GM19025 (cell line): ENCODE results near the gene PSMC4.
A peak's percentile ranks its signal among the peaks of the same experiment; 100 is the strongest.

Experiments
- ATAC-seq: cut with Tn5 transposase; IDR thresholded peaks from one replicate; pipeline ENCODE4 v1.9.1; 2021; ENCODE audit warnings: mild to moderate bottlenecking, low read depth, moderate library complexity; ENCODE audit not compliant: unreplicated experiment

PSMC4 gene

DNA sequence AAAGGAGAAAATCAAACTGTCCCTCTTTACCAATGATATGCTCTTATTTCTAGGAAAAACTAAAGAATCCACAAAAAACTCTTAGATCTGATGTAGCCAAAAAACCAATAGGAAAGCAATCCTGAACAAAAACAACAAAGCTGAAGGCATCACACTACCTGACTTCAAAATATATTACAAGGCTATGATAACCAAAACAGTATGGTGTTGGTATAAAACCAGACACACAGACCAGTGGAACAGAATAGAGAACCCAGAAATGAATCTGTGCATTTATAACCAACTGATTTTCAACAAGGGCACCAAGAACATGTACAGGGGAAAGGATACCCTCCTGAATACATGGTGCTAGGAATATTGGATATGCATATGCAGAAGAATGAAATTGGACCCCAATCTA lies 16.2 kb downstream of the PSMC4 start:
- no peak for ATAC-seq

DNA sequence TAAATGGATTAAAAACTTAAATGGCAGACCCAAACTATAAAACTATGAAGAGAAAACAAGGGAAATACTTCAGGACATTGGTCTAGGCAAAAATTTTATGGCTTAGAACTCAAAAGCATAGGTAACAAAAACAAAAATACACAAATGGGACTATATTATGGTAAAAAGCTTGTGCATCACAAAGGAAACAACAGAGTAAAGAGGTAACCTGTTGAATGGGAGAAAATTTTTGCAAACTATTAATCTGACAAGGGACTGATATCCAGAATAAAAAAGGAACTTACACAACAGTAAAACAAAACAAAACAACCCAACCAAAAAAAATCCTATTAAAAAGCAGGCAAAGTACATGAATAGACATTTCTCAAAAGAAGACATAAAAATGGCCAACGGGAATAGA lies 16.6 kb downstream of the PSMC4 start:
- no peak for ATAC-seq

DNA sequence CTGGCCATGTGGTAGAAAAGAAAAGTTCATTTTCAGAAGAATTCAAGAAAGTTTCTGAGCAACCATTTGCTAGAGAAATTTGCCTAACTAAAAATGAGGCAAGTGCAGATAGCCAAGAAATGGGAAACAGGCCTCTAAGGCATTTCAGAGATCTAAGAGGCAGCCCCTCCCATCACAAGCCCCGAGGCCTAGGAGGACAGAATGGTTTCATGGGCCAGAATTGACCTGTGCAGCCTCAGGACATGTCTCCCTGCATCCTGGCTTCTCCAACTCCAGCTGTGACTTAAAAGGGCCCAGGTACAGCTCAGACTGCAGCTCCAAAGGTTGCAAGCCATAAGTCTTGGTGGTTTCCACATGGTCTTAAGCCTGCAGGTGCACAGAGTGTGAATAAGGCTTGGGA lies 22.6 kb downstream of the PSMC4 start:
- no peak for ATAC-seq

DNA sequence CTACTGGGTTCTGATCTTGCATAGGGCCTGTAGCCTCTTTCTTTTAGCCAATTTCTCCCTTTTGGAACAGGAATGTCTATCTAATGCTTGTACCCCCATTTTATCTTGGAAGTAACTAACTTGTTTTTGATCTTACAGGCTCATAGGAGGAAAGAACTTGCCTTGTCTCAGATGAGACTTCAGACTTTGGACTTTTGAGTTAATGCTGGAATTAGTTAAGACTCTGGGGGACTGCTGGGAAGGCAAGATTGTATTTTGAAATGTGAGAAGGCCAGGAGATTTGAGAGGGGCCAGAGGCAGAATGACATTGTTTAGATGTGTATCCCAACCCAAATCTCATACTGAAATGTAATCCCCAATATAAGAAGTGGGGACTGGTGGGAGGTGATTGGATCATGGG lies 23.4 kb downstream of the PSMC4 start:
- no peak for ATAC-seq

DNA sequence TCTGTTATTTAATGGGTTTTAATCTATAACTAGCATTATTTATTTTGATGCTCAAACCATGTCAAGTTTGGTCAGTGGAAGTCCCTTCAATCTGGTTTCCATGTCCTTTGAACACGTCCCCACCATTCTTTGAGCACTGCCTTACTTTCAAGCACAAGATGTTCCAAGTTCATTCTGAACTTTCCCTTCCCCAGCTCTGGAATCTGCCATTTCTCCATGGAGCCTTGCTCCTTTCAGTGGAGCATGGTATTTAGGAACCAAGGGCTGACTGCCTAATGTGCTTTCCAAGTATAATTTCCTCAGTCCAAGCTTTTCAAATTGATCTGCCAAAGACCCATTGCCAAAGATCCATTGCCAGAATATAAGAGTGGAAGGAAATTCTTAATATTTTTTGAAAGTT lies 24.8 kb downstream of the PSMC4 start:
- ATAC-seq = no peak

DNA sequence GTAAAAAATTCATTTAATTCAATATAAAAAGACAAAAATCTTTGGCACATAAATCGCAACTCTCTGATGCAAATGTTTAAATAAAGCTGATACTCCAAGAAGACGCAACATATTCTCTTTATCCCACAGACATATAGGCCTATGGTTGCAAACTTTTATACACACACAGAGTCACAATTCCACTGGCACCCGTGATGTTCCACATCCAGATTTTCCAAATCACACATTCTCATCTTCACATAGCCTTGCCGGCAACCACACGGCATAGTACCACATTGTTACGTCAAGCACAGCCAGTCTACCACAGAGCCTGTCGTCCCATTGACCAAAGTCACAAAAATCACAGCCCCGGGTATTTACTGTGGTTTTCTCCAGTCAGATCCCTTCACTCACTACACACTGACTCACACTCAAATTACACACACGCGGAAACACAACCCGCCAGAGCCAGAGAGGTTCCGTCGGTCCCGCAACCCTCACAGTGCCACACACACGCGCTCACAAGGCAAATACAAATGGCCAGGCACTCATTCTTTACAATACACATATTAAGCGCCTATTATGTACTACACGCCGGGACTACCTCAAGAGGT lies 25.3 kb downstream of the PSMC4 start:
- ATAC-seq = peak; percentile 24

DNA sequence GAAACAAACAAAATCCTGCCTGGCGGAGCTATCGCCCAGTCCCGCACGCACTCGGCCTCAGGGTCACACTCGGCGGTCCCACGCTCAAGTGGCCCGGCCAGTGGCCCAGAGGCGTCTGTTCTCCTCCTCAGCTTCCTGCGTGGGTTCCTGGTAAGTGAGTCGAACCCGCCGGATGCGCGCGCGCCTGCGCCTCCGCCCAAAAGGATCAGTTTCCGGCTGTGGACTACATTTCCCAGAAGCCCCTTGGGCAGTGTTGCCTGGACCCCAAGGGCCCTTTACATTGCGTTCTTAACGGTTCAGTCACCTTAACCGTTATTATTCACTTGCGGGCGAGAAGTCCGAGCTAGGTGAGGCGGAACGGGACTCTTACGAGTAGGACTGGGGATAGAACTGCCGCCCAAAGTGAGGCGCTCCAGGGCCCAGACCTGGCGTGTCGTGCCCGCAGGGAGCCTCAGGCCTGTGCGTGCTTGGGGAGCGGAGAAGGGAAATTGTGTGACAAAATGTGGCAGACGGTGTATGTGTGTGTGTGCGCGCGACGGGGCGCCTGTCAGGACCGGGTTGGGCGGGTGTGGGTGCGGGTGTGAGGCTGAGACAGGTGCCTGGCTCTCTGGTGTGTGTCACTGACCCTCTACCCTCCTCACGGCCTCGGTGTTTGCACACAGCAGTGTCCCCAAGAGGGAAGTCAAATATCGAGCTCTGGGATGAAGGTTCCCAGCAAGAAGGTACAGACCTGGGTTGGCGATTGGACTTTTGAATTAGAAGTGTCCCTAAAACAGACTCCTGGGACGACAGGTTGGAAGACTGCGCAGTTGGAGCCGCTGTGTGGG lies 26.1 kb downstream of the PSMC4 start, which contains the start of gene ZNF546:
Gene ZNF546 (plus strand): TSS at position 250 of the 827 bp plus-strand sequence. CDS start 1,267 bp downstream, outside the sequence.
- ATAC-seq = peak; percentile 85

DNA sequence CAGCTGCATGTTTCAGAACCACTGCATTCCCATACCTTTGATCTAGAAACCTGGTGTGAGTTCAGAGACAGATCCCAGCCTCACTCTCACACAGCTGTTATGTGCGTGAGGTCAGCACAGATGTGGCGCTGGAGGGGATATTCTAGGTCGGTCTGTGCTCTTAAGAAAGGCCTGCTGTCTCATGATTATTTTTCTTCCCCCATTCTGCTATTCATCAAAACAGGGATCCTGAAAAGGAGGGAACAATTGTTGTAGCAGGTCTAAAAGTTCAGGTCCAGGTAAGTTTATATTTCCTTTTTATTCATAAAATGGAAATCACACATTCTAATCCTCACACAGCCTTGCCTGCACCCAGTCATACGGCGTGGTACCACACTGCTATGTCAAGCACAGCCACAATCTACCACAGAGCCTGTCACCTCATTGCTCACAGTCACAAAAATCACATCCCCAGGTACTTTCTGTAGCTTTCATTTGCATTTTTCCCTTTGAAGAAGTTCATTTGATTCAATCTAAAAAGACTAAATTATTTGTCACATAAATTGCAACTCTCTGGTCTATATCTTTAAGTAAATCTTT lies 26.8 kb downstream of the PSMC4 start:
- no peak for ATAC-seq

DNA sequence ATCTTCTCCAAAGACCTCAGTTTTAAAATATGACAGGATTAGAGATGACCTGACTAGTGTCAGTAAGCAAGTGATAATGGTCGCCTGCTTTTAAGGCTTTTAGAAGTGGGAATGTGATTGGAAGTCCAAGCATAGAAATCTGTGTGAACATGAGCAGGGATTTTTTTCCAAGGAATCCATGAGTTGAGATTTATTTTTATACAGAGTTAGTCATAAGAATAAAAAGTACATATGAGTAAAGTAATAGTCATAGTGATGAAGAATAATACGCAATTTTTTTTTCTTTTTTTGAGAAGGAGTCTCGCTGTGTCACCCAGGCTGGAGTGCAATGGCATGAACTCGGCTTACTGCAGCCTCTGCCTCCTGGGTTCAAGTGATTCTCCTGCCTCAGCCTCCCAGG lies 27.5 kb downstream of the PSMC4 start:
- ATAC-seq = no peak

DNA sequence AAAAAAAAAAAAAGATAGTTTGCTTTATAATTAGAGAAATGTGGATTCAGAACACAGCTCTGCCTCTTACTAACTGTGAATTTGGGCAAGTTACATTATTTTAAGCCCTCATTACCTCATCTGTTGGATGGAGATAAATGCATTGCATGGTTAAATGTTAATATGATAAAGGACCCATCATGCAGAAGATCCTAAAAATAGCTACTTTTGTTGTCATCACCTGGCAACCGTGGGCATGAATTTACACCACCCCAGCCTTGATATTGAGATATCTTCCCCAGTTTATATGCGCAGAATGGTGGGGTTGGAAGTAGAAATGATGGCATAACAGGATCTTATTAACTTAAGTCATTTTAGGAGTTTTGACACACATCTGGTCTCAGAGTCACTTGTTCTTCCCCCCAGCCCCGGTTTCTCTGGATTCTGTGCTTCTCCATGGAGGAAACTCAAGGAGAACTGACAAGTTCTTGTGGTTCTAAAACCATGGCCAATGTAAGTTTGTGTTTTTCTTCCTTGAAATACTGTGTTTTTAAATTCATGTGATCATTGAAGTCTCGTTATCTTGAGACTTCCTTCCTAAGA lies 34.8 kb downstream of the PSMC4 start:
- no peak for ATAC-seq

DNA sequence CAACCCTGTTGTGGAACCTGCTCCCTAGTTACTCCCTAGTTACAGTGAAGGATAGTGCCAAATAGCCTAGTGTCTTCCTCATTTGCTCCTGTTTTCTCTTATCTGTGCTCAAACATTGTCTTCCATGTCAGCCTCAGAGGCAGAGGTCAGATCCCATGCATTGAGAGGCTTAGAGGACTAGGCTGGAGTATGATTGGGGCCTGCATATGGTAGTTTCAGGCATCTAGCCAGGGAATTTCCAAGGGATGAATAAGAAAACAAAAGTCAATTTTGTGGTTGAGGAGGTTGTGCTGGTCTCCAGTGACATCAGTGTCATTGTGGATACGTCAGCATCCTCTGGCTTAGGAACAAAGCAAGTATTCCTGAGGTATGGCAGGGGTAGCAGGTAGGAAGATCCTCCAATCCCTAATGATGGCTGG lies 35.3 kb downstream of the PSMC4 start:
- no peak for ATAC-seq

DNA sequence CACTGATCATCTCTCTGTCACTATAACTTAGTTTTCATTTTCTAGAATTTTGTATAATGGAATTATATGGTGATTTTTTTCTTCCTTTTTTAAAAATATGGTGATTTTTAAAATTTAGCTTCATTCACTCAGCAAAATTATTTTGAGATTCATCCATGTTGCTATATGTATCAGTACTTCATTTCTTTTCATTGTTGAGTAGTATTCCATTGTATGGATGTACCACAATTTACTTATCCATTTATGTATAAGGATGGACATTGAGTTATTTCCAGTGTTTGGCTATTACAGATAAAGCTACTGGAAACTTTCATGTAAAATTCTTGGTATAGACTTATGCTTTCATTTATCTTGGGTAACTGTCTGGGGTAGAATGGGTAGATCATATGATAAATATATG lies 38.7 kb downstream of the PSMC4 start:
- no peak for ATAC-seq

DNA sequence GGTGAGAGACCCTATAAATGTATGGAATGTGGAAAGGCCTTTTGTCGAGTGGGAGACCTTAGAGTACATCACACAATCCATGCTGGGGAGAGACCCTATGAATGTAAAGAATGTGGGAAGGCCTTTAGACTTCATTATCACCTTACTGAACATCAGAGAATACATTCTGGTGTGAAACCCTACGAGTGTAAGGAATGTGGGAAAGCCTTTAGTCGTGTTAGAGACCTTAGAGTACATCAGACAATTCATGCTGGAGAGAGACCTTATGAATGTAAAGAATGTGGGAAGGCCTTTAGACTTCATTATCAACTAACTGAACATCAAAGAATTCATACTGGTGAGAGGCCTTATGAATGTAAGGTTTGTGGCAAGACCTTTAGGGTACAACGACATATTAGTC lies 43.0 kb downstream of the PSMC4 start:
- ATAC-seq = no peak

DNA sequence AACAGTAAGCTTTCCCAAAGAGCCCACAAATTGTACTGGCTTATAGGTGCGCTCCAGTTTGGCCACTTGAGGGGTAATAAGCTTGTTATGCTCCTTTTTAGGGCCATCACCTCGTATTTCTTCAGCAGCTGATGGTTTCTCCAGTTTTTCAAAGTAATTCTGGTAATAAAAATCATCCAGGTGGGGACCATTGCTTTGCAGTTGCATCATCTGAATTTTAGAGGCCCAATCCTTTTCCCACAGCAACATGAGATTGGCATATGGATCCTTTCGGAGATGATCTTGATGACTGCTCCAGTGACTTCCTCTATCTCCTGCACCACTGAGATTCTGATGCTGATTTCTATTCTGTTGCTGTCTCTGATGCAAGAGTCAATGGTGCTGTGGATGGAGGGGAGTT lies 53.0 kb downstream of the PSMC4 start:
- no peak for ATAC-seq

DNA sequence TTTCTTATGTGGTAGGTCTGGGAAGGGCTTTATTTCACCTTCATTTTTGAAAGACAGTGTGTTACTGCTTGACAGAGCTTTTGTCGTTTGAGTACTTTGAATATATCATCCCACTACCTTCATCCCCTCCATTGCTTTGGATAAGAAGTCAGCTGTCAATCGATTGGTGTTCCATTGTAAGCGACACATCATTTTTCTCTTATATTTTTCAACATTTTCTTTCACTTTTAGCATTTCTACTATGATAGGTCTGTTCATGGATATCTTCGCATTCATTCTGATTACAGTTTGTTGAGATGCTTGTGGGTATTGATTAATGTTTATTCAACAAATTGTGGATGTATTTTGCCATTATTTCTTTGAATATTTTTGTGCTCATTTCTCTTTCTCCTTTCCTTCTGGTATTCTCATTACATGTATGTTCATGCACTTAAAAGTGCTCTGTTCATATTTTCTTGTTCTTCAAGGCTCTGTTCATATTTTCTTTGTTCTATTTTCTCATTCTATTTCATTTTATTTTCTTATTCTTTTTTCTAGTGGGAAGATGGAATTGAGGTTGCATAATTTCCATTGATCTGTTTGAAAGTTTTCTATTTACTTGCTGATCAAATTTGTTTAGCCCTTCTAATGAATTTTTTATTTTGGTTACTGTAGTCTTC lies 55.1 kb downstream of the PSMC4 start:
- ATAC-seq = no peak

DNA sequence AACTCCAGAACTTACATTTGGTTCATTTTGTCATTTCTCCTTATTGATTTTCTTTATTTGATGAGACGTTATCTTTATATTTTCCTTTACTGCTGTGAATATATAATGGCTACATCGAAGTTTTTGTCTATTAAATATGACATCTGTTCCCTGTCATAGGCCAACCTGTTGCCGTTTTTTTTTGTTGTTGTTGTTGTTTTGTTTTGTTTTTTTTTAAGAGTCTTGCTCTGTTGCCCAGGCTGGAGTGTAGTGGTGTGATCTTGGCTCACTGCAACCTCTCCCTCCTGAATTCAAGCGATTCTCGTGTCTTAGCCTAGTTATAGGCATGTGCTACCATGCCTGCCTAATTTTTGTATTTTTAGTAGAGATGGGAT lies 55.6 kb downstream of the PSMC4 start:
- no peak for ATAC-seq
